ENCODE data around the gene MDN1. TPM values are rescaled to one million over a fixed set of nuclear protein-coding genes. Genes with fewer than 3 reads are reported as not detected.

Gene MDN1
- total and polyA plus RNA-seq, 2 of the 13 experiments (the other 11 are each of a cell fraction or from before 2014, with no cell fraction given), result 18.8 to 52.9 TPM

GRCh38 chr6:89727501-89727900 is 92.1 kb downstream of the MDN1 start (continued):
- TF ChIP-seq ZNF574 (CRISPR knock-in tag; IDR thresholded peaks at IDR 0.05), result no peak
- no peak for TF ChIP-seq ZNF878 (CRISPR knock-in tag; IDR thresholded peaks at IDR 0.05)
- TF ChIP-seq CREB1 (IDR thresholded peaks at IDR 0.05), result no peak
- no peak for TF ChIP-seq CREB1 (CRISPR knock-in tag; IDR thresholded peaks at IDR 0.05)
- TF ChIP-seq ATF5 (CRISPR knock-in tag; IDR thresholded peaks at IDR 0.05; ENCODE audit: low read depth), result no peak
- TF ChIP-seq SNRNP70 (IDR thresholded peaks at IDR 0.05; ENCODE audit: low read depth, low read length), result no peak
- TF ChIP-seq ZNF776 (CRISPR knock-in tag; IDR thresholded peaks at IDR 0.05), result no peak
- TF ChIP-seq PITX1 (CRISPR knock-in tag; IDR thresholded peaks at IDR 0.05), result no peak

- 97% methylated on average over 3 of the region's 3 CpGs for WGBS (ENCODE audit: low lambda C conversion rate)
- Histone ChIP-seq H3K9me3 (ENCODE audit: low read length) (no peaks in the 10 kb centered on the region), H4K20me1 (ENCODE audit: insufficient read depth, low read length) (no peaks in the 10 kb centered on the region), H3K79me2 (ENCODE audit: insufficient read depth, low read length) (no peaks in the 10 kb centered on the region), H3K27me3 (ENCODE audit: control insufficient read depth in 1 of 2, insufficient read depth in 2 of 2, low read length in 2 of 2) (no peaks in the 10 kb centered on the region), H3K4me1 (ENCODE audit: insufficient read depth, low read length) (no peaks in the 10 kb centered on the region), H3K4me3 (replicated peaks in 1 of 3; ENCODE audit: insufficient read depth in 1 of 3, low read depth in 2 of 3, low read length in 3 of 3) (no peak overlapping the region), H3K36me3 (replicated peaks in 1 of 2; ENCODE audit: control insufficient read depth in 1 of 2, insufficient read depth in 2 of 2, low read length in 2 of 2) (peaks cover 19 to 81% of the 10 kb centered on the region in 2 experiments), H3K27ac (ENCODE audit: extremely low read length, insufficient read depth, low read length) (no peak overlapping the region), H2AFZ (ENCODE audit: low read length) (no peak overlapping the region), H3K9ac (ENCODE audit: insufficient read depth, low read depth, low read length) (no peak overlapping the region), H3K4me2 (ENCODE audit: low read depth, low read length) (no peak overlapping the region)
- BruUV-seq (replicated peaks), result no TSS peak
- no peak for DNase-seq (ENCODE audit: low spot score)
- in situ Hi-C loops (cut with HindIII; ENCODE audit: extremely low pct_ligation_motif_present, low pct_unique_long_range_greater_than_20kb), result no loop called here
- POLR2A ChIA-PET, result no interaction called here
- FAIRE-seq, result no peak
- CTCF ChIA-PET (ENCODE audit: low intra/inter-chr PET ratio, low total read pairs), result no interaction called here
- ATAC-seq, result no peak
- intact Hi-C loops (cut with micrococcal nuclease; ENCODE audit: unreplicated experiment), result no loop called here
- TF ChIP-seq STAG1 (CRISPR knock-in tag; IDR thresholded peaks at IDR 0.05) (no peak), ELF4 (CRISPR knock-in tag; IDR thresholded peaks at IDR 0.05; ENCODE audit: borderline replicate concordance) (no peak), ZNF570 (CRISPR knock-in tag; IDR thresholded peaks at IDR 0.05; ENCODE audit: borderline replicate concordance) (no peak), RNF2 (conservative IDR thresholded peaks at IDR 0.05; ENCODE audit: low read depth) (no peak), HNRNPUL1 (IDR thresholded peaks at IDR 0.05; ENCODE audit: low read depth, low read length) (no peak)
Measured at GRCh38 chr6:89724981-89725380, 94.6 kb downstream of the MDN1 start.

Measured in HepG2 (cell line).